ENCODE results near the gene PARP8.

GRCh38 chr5:50881407-50881806, 215.0 kb downstream of the PARP8 start:
- TF ChIP-seq POLR2AphosphoS5 (IDR thresholded peaks at IDR 0.05) (no peak), CTCF (IDR thresholded peaks at IDR 0.05) (no peak), POLR2A (IDR thresholded peaks at IDR 0.05) (no peak)
